K562 (cell line): ENCODE data around the gene DNAJB4. TPM values are rescaled to one million over a fixed set of nuclear protein-coding genes. Genes with fewer than 3 reads are reported as not detected.

ENCODE experiments used
- ATAC-seq: fragments of 200-7000 bp; cut with Tn5 transposase; 3 replicates; pipeline ENCODE4 v1.9.1; 2020; ENCODE audit warnings: moderate library complexity
- BruUV-seq: library from RNA; stranded (reverse); fragments of 400-500 nt; replicated peaks from 2 replicates; lab custom pipeline; 2021; lab: Mats Ljungman, UMichigan
- CTCF ChIA-PET: fragments of 300-600 bp; formaldehyde crosslinking; extraction: SDS; loops from one replicate; lab custom pipeline; 2021; ENCODE audit warnings: low intra/inter-chr PET ratio; lab: Yijun Ruan, JAX
- POLR2A ChIA-PET: fragments of 300-600, 350-650 bp; sonication (Branson Sonifier 250); formaldehyde crosslinking; extraction: SDS; loops from one replicate; lab custom pipeline; 2021; ENCODE audit warnings: antibody characterized with exemption, inconsistent platforms; lab: Yijun Ruan, JAX
- DNase-seq, 4 experiments: peaks; one replicate each; pipeline versions ENCODE4 v3.0.0 to v3.0.0-alpha.2; 2011 to 2018; ENCODE audit warnings: low spot score in 3 of 4, mixed read lengths in 3 of 4; ENCODE audit errors: extremely low read depth in 1 of 4
- FAIRE-seq: peaks from 2 replicates; lab custom pipeline; 2011; peaks lifted over from hg19 to GRCh38; lab: Jason Lieb, UNC
- H2AFZ ChIP-seq: 2 replicates; pipeline ENCODE4 v1.6.0; 2011; ENCODE audit warnings: low read depth, low read length, control low read depth, inconsistent platforms
- H3K27ac ChIP-seq: fragments of 200-600 bp; 3 replicates; pipeline ENCODE4 v1.8.0; 2011; ENCODE audit warnings: low read depth, mild to moderate bottlenecking, control low read depth, inconsistent platforms, low read length, moderate library complexity, mixed read lengths; ENCODE audit errors: extremely low read depth
- H3K27me3 ChIP-seq, 2 experiments: fragments of 300-600 bp in 1 of 2; 2 replicates in 1 of 2; 3 replicates in 1 of 2; pipeline versions ENCODE4 v1.6.0 to v1.8.0; 2011; ENCODE audit warnings: inconsistent platforms in 2 of 2, low read length in 2 of 2, mild to moderate bottlenecking in 1 of 2, mixed read lengths in 1 of 2, moderate library complexity in 1 of 2; ENCODE audit not compliant: control insufficient read depth in 2 of 2, insufficient read depth in 2 of 2
- H3K36me3 ChIP-seq: fragments of 300-600 bp; 3 replicates; pipeline ENCODE4 v1.8.0; 2011; ENCODE audit warnings: mild to moderate bottlenecking, low read length, inconsistent platforms; ENCODE audit not compliant: control insufficient read depth, insufficient read depth
- H3K4me1 ChIP-seq, 2 experiments: fragments of 200-600 bp in 1 of 2; replicated peaks in 1 of 2; 2 replicates in 1 of 2; 3 replicates in 1 of 2; pipeline versions ENCODE4 v1.5.1 to v1.8.0; 2011; ENCODE audit warnings: inconsistent platforms in 2 of 2, low read length in 2 of 2, mild to moderate bottlenecking in 1 of 2, mixed read lengths in 1 of 2, moderate library complexity in 1 of 2; ENCODE audit not compliant: control insufficient read depth in 2 of 2, insufficient read depth in 2 of 2
- H3K4me2 ChIP-seq: 2 replicates; pipeline ENCODE4 v1.6.1; 2011; ENCODE audit warnings: low read length, control low read depth, inconsistent platforms, mixed read lengths; ENCODE audit not compliant: insufficient read depth
- H3K4me3 ChIP-seq: fragments of 200-600 bp; sonication (generic), shearing (Covaris generic); 2 replicates; pipeline ENCODE4 v1.5.1; 2016; ENCODE audit warnings: control low read depth, inconsistent platforms
- H3K79me2 ChIP-seq: fragments of 200-600 bp; 3 replicates; pipeline ENCODE4 v1.8.0; 2011; ENCODE audit warnings: low read length, inconsistent platforms; ENCODE audit not compliant: control insufficient read depth, insufficient read depth
- H3K9ac ChIP-seq, 2 experiments: 2 replicates each; pipeline versions ENCODE4 v1.6.0 to v1.6.1; 2011; ENCODE audit warnings: low read depth in 2 of 2, low read length in 2 of 2, control low read depth in 1 of 2, inconsistent platforms in 1 of 2, mild to moderate bottlenecking in 1 of 2, mixed read lengths in 1 of 2; ENCODE audit not compliant: insufficient read depth in 1 of 2
- H3K9me1 ChIP-seq: one replicate; pipeline ENCODE4 v1.6.0; 2011; ENCODE audit warnings: inconsistent platforms, mild to moderate bottlenecking, low read length, moderate library complexity; ENCODE audit not compliant: control insufficient read depth, insufficient read depth
- H3K9me3 ChIP-seq: replicated peaks from 2 replicates; pipeline ENCODE4 v1.5.1; 2011; ENCODE audit warnings: low read depth, low read length, inconsistent platforms; ENCODE audit not compliant: control insufficient read depth, insufficient read depth
- H4K20me1 ChIP-seq: replicated peaks from 2 replicates; pipeline ENCODE4 v1.6.1; 2011; ENCODE audit warnings: low read length, inconsistent platforms, mixed read lengths; ENCODE audit not compliant: control insufficient read depth, insufficient read depth
- ARNT ChIP-seq, 2 experiments: fragments of 450-650 bp; IDR thresholded peaks; 2 replicates each; pipeline ENCODE4 v1.6.1; 2016; ENCODE audit warnings: mild to moderate bottlenecking in 1 of 2
- ESRRA ChIP-seq: fragments of 450-650 bp; IDR thresholded peaks from 2 replicates; pipeline ENCODE4 v1.6.1; 2014; ENCODE audit warnings: low read depth, mild to moderate bottlenecking, moderate library complexity, borderline replicate concordance
- RBFOX2 ChIP-seq: fragments of 200-400 bp; formaldehyde crosslinking; IDR thresholded peaks from 2 replicates; pipeline ENCODE4 v1.6.1; 2017; ENCODE audit warnings: low read depth, mild to moderate bottlenecking, low read length, moderate library complexity
- WGBS: fragments of 100-300 bp; shearing (Covaris generic); methylation state at CpG from one replicate; pipeline ENCODE4 v1.1.6; 2016; ENCODE audit warnings: low coverage, mixed read lengths; ENCODE audit not compliant: insufficient coverage; ENCODE audit errors: missing lambda C conversion rate; 5-methylcytosine and 5-hydroxymethylcytosine counted together
- in situ Hi-C: fragments of 300-500 bp; cut with MboI; formaldehyde crosslinking; loops from 4 replicates; pipeline ENCODE4 v1.15.0; 2018; ENCODE audit warnings: inconsistent platforms, mixed read lengths
- intact Hi-C: fragments of 100-400 bp; cut with micrococcal nuclease; formaldehyde crosslinking; loops from 2 replicates; pipeline ENCODE4 v1.14.2; 2022
- polyA plus RNA-seq, 8 experiments: library from polyadenylated mRNA; depleted of rRNA in 4 of 8; stranded (reverse) in 5 of 8; unstranded in 3 of 8; fragments of >200 nt; fragmentation: Nextera tagmentation in 2 of 8; fragmentation: Illumina TruSeq in 1 of 8; extraction: Ambion mirVana in 2 of 8; extraction: Trizol in 1 of 8; gene quantifications; 2 replicates each; pipeline versions ENCODE4 v1.2.1 to v1.2.3, GENCODE V29; 2011 to 2014; ENCODE audit warnings: inconsistent platforms in 1 of 8, missing spikeins in 1 of 8
- total RNA-seq, 7 experiments: library from RNA; depleted of rRNA in 6 of 7; stranded (reverse); fragments of >200 nt in 6 of 7; fragmentation: Illumina TruSeq in 2 of 7; extraction: Trizol in 2 of 7; gene quantifications; 2 replicates each; pipeline versions ENCODE4 v1.2.1 to v1.2.3, GENCODE V29; 2011 to 2021; ENCODE audit warnings: low replicate concordance in 1 of 7

DNAJB4 gene
- total and polyA plus RNA-seq, 9 of the 15 experiments (the other 6 are each of a cell fraction or from before 2014, with no cell fraction given) = 8.5 to 27.7 (median 19.8) TPM

DNA sequence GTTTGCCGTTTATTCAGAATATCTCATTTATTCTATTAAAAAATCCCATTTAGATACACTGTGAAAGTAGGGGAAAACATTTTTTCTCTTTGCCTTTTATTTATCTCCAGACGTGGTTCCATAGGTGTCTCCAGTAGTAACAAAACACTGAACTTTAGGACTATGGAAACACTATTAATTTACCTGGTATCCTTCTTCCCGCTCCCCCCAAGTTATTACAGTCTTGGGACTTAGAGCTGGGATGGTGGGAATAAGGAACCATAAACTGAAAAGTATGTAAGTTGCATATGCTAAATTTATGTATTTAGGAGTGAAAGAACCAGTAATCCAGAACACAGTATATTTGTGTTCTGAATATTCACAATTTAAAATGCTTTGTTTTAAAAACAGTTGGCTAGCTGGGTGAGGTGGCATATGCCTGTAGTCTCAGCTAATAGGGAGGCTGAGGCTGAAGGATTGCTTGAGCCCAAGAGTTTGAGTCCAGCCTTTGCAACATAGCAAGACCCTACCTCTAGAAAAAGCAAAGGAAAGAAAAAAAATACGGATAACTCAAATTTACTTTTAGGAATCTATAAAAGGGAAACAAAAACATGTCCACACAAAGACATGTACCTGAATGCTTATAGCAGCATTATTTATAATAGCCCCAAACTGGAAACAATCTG is 3.1 kb downstream of the DNAJB4 start:
- no peaks in the 10 kb centered on the region for H3K9me1 ChIP-seq
- H3K4me3 ChIP-seq = peak overlapping the region; percentile 49
- DNase-seq (peak in 1 of 4 experiments; percentile 63), ATAC-seq (peak; percentile 32), FAIRE-seq (no peak)
- TF ChIP-seq ESRRA = no peak
- TF ChIP-seq ARNT (IDR thresholded peaks at IDR 0.05) = peak in 1 of 2 experiments; percentile 74; a peak in 1 of 4 replicates
- TF ChIP-seq RBFOX2 = 0 out of 2 replicates have a peak, but pooled peaks have one; percentile 5
- peaks cover 87% of the 10 kb centered on the region for H3K79me2 ChIP-seq
- 0% methylated on average over 4 of the region's 4 CpGs for WGBS
- ChIA-PET CTCF (no interaction called here), POLR2A (interaction anchor here (0.8 to 4.4 kb wide), 6 partner anchors 12 to 94 kb away, joined by 3 to 15 read pairs (median 4); no protein-coding TSS in a partner anchor)
- no peaks in the 10 kb centered on the region for H3K27me3 ChIP-seq
- 0 out of 2 replicates have a peak overlapping the region, but pooled peaks have one; percentile 8 for H2AFZ ChIP-seq
- peaks cover 3% of the 10 kb centered on the region; the same call in 1 of the 2 replicates for H4K20me1 ChIP-seq
- no peaks in the 10 kb centered on the region for H3K9me3 ChIP-seq
- peak overlapping the region; percentile 78 for H3K4me2 ChIP-seq
- peak overlapping the region; percentile 18; the same call in 2 of the 3 replicates for H3K27ac ChIP-seq
- H3K9ac ChIP-seq = peak overlapping the region; percentile 66 to 88
- H3K4me1 ChIP-seq = peaks cover 0 to 3% of the 10 kb centered on the region in 2 experiments; a peak in 2 of 5 replicates
- peaks cover 2% of the 10 kb centered on the region for H3K36me3 ChIP-seq
- intact Hi-C loops (loop anchor here (5.0 kb wide), 1 partner anchor 251 kb away; the partner anchor contains the start of gene USP33), in situ Hi-C loops (loop anchor here (10.0 kb wide), 1 partner anchor 107 kb away; no protein-coding TSS in a partner anchor)
- BruUV-seq = TSS peak; percentile 1
